Spinal cord (tissue), 10 donors: Measurements from ENCODE around the gene SPATA31D4. TPM values are rescaled to one million over a fixed set of nuclear protein-coding genes. Genes with fewer than 3 reads are reported as not detected.
"Not testable (repeated sequence)": the region's sequence is repeated elsewhere in the genome, so short reads cannot be mapped to it uniquely, and the experiment has no call there.

ENCODE experiments used
- DNase-seq, 6 donors: peaks; one replicate each; pipeline versions ENCODE4 v3.0.0 to v3.0.0-alpha.2; 2013 to 2015; ENCODE audit warnings: low spot score in 6 of 6, low read depth in 4 of 6
- H3K27ac ChIP-seq: one replicate; pipeline ENCODE4 v1.5.1; 2013; ENCODE audit warnings: low read depth, low read length, control low read depth
- H3K27me3 ChIP-seq: one replicate; pipeline ENCODE4 v1.6.1; 2013; ENCODE audit warnings: low read length; ENCODE audit not compliant: control insufficient read depth, insufficient read depth
- H3K36me3 ChIP-seq: one replicate; pipeline ENCODE4 v1.6.1; 2013; ENCODE audit warnings: low read length; ENCODE audit not compliant: control insufficient read depth, insufficient read depth
- H3K4me1 ChIP-seq: one replicate; pipeline ENCODE4 v1.6.1; 2013; ENCODE audit warnings: low read length; ENCODE audit not compliant: control insufficient read depth, insufficient read depth
- H3K4me3 ChIP-seq: one replicate; pipeline ENCODE4 v1.5.1; 2013; ENCODE audit warnings: low read depth, low read length, control low read depth
- H3K9me3 ChIP-seq: one replicate; pipeline ENCODE4 v1.6.1; 2013; ENCODE audit warnings: low read length; ENCODE audit not compliant: control insufficient read depth, insufficient read depth
- whole genome bisulfite sequencing: methylation state at CpG from one replicate; pipeline ENCODE4 v1.1.5; 2013; ENCODE audit warnings: missing lambda C conversion rate; ENCODE audit not compliant: insufficient coverage; 5-methylcytosine and 5-hydroxymethylcytosine counted together
- long read RNA-seq, 4 donors: transcript quantifications; one replicate each; lab custom pipeline, GENCODE V29; 2026
- polyA plus RNA-seq, 2 donors: library from polyadenylated mRNA; unstranded; fragments of 120-200 nt; gene quantifications; one replicate each; pipeline ENCODE4 v1.2.1, GENCODE V29; 2013; ENCODE audit not compliant: insufficient read length in 2 of 2
- total RNA-seq, 2 donors: library from RNA; depleted of rRNA in 1 of 2; stranded (reverse); fragments of 120-200 nt in 1 of 2; fragments of >200 nt in 1 of 2; gene quantifications; one replicate each; pipeline versions ENCODE4 v1.2.3 to v1.2.4, GENCODE V29; 2013 to 2014
- donor health status: healthy.

Gene SPATA31D4
- total RNA-seq (not detected), polyA plus RNA-seq (not detected)
- long read RNA-seq, donor 1 = 0 reads
- long read RNA-seq, donor 2 = 0 reads
- long read RNA-seq, donor 3 = 0 reads
- long read RNA-seq, donor 4 = 0 reads

- H3K36me3 ChIP-seq, H3K27me3 ChIP-seq, H3K4me1 ChIP-seq, H3K4me3 ChIP-seq, H3K9me3 ChIP-seq, H3K27ac ChIP-seq, DNase-seq: not testable (repeated sequence)
- no CpG with 5 or more reads among the region's 3 CpGs for WGBS
Measured at GRCh38 chr9:81928305-81928704, at the start of gene SPATA31D4. Gene SPATA31D4 (plus strand): TSS chr9:81928428. CDS start chr9:81928514, 86 bp downstream.

DNA sequence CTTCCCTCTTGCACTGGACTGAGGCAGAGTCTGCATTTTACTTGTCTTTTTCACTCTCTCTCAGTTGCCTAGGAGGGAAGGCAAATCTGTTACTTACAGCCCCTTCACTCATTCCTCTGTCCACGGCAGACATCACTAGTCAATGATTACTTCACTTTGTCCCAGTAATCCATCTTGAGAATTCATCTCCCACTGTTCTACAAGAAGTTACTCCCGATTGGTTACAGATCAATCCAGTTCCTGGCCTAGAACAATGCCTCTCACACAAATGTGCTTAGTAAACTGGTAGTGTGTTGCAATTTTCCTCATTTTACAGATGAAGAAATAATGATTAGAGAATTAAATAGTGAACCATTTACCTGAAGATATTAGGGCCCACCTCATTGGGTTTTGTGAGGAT is 49.7 kb upstream of the SPATA31D4 start:
- H3K4me1 ChIP-seq = no peaks in the 10 kb centered on the region
- no peaks in the 10 kb centered on the region for H3K36me3 ChIP-seq
- no peak overlapping the region for H3K4me3 ChIP-seq
- no peaks in the 10 kb centered on the region for H3K9me3 ChIP-seq
- H3K27ac ChIP-seq = no peak overlapping the region
- WGBS = 25% methylated on average over 1 of the region's 2 CpGs
- DNase-seq = no peak
- H3K27me3 ChIP-seq = no peaks in the 10 kb centered on the region

DNA sequence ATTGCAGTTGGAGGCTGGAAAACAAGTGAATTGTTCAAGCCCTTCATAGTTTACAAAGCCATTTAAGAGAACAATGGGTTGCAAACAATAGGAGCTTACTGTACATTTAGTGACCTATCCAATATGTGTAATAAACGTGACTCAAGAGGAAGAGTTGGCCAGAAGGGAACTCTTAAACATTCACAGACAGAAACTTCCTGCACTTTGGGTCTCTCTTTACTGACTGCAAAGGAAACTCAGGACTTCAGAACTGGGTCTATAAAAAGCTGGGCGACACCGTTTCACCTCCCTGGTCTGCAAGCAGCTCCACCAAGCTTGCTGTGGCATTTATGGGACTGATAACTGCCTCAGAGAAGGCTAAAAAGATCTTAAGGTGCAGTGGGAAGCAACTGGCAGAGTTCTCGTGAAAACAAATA is 48.7 kb upstream of the SPATA31D4 start:
- 24% methylated on average over 2 of the region's 4 CpGs for WGBS
- Histone ChIP-seq H3K36me3 (no peaks in the 10 kb centered on the region), H3K9me3 (no peaks in the 10 kb centered on the region), H3K27ac (no peak overlapping the region), H3K27me3 (no peaks in the 10 kb centered on the region), H3K4me1 (no peaks in the 10 kb centered on the region), H3K4me3 (no peak overlapping the region)
- DNase-seq = no peak

DNA sequence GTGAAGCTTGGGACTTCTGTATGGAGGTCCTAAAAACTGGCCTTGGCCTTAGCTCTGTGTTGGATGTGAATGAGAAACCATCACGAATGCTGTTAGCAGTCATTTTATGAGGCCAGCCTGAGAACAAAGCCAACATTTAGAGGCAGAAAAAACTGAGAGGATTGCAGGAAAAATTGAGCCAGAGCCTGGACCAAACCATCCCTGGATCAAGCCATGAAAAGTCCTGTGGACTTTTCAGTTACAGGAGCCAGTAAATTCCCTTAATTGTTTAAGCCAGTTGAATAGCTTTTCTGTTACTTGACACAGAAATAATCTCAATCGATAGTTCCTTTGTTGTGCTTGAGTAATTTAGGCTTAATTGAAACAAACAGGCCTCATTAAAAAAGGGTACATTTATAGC is 42.6 kb upstream of the SPATA31D4 start:
- Histone ChIP-seq H3K27ac (peak overlapping the region; percentile 61), H3K9me3 (no peaks in the 10 kb centered on the region), H3K4me1 (no peaks in the 10 kb centered on the region), H3K4me3 (no peak overlapping the region), H3K36me3 (no peaks in the 10 kb centered on the region), H3K27me3 (no peaks in the 10 kb centered on the region)
- 27% methylated on average over 1 of the region's 2 CpGs for WGBS
- DNase-seq = peak in 2 of 6 donors; percentile 23 to 58

DNA sequence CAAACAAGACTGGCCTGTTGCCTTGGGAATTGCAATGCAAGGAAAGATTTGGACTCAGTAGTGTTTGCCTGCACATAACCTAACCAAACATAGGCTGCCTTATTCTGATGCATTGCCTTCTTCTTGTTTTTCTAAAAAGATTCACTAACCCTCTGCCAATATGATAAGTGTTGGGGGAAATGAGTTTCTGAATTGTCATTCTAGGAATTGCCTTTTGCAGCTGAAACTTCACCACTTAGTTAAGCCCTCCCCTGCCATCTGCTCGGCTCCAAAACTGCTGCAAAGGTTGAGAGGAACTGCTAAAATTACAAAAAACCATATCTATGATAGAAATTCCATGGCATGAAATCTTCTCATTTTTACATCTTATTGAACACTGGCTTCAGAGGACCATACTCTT is 41.6 kb upstream of the SPATA31D4 start:
- Histone ChIP-seq H3K9me3 (no peaks in the 10 kb centered on the region), H3K27ac (no peak overlapping the region), H3K27me3 (no peaks in the 10 kb centered on the region), H3K4me1 (no peaks in the 10 kb centered on the region), H3K4me3 (no peak overlapping the region), H3K36me3 (no peaks in the 10 kb centered on the region)
- WGBS = 100% methylated on average over 1 of the region's 1 CpG
- DNase-seq = peak in 2 of 6 donors; percentile 38 to 77

DNA sequence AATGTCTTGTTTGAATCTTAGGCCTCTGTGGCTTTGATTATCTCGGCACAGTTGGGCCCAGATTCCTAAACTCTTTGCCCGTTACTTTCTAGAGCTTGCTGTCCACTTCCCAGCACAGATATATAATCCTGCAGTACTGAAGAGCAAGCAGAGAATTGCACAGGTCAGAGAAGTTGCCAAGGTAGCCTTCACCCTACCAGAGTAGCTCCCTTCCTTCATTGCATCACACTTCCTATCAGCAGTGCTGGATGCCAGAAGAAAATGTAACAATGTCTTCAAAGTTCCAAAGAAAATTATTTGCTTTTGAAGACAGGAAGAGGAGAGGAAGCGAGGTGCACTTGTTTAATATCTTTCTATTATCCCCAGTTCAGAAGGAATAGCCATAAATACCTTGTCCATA is 38.1 kb upstream of the SPATA31D4 start:
- Histone ChIP-seq H3K36me3 (no peaks in the 10 kb centered on the region), H3K27me3 (no peaks in the 10 kb centered on the region), H3K9me3 (no peaks in the 10 kb centered on the region), H3K4me3 (no peak overlapping the region), H3K27ac (no peak overlapping the region), H3K4me1 (no peaks in the 10 kb centered on the region)
- DNase-seq = no peak
- WGBS = 94% methylated on average over 2 of the region's 3 CpGs

DNA sequence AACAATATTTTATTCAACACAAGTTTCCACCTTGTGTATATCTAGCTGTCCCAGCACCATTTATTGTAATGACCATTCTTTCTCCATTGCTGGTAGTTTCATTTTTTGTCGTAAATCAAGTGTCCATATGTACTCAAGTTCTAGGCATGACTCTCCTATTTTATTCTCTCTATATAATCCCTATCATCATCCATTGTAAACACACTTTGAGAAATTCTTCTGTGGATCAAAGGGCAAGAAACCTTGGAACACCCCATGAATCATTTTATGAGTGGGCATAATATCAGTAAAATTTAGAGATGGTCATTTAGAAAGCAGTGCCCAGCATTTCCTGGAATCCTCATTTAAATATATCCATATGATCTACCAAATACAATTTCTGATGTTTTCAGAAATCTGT is 35.8 kb upstream of the SPATA31D4 start:
- no peaks in the 10 kb centered on the region for H3K27me3 ChIP-seq
- no peaks in the 10 kb centered on the region for H3K36me3 ChIP-seq
- DNase-seq = no peak
- H3K9me3 ChIP-seq = no peaks in the 10 kb centered on the region
- no CpG with 5 or more reads among the region's 1 CpG for WGBS
- H3K27ac ChIP-seq = no peak overlapping the region
- H3K4me1 ChIP-seq = no peaks in the 10 kb centered on the region
- H3K4me3 ChIP-seq = no peak overlapping the region

GRCh38 chr9:81893929-81894328 is 34.3 kb upstream of the SPATA31D4 start:
- no peaks in the 10 kb centered on the region for H3K4me1 ChIP-seq
- H3K9me3 ChIP-seq = no peaks in the 10 kb centered on the region
- no peak overlapping the region for H3K4me3 ChIP-seq
- no peak for DNase-seq
- H3K27me3 ChIP-seq = no peaks in the 10 kb centered on the region
- H3K36me3 ChIP-seq = no peaks in the 10 kb centered on the region
- no peak overlapping the region for H3K27ac ChIP-seq
- WGBS = 100% methylated on average over 1 of the region's 3 CpGs

DNA sequence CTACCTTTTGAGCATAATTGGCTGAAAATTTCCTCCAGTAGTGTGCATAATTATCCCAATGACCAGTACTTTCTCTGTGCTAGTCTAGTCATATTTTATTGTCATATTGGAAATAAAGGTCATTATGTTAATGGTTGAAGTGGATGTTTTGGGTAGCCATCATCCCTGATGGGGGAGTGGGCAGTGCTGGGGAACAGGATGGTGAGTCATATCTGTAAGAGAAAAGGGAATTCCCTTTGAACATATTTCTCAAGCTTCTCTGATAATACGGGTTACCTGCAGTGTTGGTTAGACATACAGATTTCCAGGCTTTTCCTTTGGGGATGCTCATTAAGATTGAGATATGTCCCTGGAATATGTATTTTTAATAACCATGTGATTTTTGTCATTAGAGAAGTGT is 33.3 kb upstream of the SPATA31D4 start:
- no peaks in the 10 kb centered on the region for H3K36me3 ChIP-seq
- H3K4me1 ChIP-seq = no peaks in the 10 kb centered on the region
- H3K9me3 ChIP-seq = no peaks in the 10 kb centered on the region
- no peak overlapping the region for H3K27ac ChIP-seq
- no peak overlapping the region for H3K4me3 ChIP-seq
- DNase-seq = no peak
- WGBS = 100% methylated on average over 1 of the region's 1 CpG
- H3K27me3 ChIP-seq = no peaks in the 10 kb centered on the region

- H3K9me3 ChIP-seq = no peaks in the 10 kb centered on the region
- H3K36me3 ChIP-seq = no peaks in the 10 kb centered on the region
- H3K27ac ChIP-seq = no peak overlapping the region
- DNase-seq = no peak
- H3K4me3 ChIP-seq = no peak overlapping the region
- H3K4me1 ChIP-seq = no peaks in the 10 kb centered on the region
- H3K27me3 ChIP-seq = no peaks in the 10 kb centered on the region
Measured at GRCh38 chr9:81896070-81896469, 32.2 kb upstream of the SPATA31D4 start.
